GM10266 (cell line): ENCODE results near the gene PYGM.

Source experiments
- DNase-seq: peaks from one replicate; pipeline ENCODE4 v3.0.0; 2012; ENCODE audit errors: extremely low spot score
- CTCF ChIP-seq: IDR thresholded peaks from 2 replicates; pipeline ENCODE4 v1.5.1; 2012; ENCODE audit warnings: mild to moderate bottlenecking, low read depth; ENCODE audit not compliant: control insufficient read depth, insufficient read depth; ENCODE audit errors: missing control alignments

The PYGM gene

DNA sequence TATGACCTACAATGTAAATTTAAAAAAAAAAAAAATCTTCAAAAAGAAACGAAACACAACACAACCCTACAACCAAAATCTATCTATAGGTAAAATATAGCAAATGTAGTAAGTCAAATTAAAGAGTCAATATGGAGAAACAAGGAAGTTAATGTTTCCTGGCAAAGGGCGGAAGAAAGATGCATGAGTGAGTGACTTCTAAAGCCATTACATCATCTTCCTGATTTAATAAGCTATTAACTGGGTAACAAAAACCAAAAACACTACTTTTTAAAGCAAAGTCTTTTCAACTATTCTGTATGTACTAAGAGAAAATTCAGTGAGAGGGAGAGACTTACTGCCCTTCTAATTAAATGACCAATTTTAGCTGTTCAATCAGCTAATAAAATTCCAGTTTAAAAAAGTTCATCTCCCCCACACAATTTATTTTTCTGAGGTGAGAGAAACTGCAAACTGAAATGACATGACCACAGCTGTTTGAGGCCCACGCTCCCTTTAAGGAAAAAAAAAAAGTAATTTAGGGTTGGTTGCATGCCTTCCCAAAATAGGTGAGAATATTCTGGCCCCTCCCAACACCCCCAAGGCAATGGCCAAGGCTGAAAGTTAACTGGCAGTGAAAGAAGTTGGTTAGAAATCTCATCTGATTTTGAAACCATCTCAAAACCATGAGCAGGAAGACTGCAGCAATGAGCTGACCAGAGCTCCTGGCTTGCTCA lies 12.7 kb upstream of the PYGM start:
- TF ChIP-seq CTCF, result no peak
- DNase-seq, result peak; percentile 69

DNA sequence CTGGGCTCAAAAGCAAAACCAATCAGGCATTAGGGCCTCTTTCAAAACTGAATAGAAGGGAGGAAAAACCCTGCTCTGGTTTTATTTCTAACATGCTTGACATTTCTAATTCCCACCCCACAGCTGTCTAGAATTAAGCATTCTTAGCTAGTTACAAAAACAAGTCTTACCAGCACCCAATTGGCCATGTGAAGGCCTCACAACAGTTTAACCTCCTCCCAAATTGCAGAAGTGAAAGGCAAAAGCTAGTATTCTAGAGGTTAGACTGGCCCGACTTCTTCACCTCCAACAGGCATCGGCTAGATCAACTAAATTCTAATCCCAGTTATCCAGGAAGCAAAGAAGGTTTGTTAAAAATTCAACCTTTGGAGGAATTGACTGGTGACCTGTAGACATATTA lies 12.1 kb upstream of the PYGM start:
- no peak for TF ChIP-seq CTCF
- no peak for DNase-seq

GRCh38 chr11:64770120-64770519 lies 10.3 kb upstream of the PYGM start:
- no peak for DNase-seq
- no peak for TF ChIP-seq CTCF

DNA sequence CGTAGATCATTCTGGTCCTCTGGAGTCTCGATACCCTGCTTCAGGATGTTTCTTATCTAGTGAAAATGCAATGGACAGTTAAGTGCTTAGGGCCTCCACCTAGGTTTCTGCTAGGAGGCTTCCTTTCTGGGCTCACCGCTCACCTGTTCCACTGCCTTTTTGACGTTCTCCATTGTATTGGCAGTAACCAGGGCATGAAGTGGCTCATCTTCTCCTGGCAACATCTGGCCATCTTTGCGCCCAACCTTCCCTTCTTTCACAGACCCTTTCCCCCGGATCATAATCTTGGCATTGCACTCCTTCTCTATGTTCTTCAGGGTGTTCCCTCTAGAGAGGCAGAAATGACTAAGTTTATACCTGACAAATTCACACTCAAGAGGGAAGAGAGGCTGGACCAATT lies 9.5 kb upstream of the PYGM start:
- no peak for TF ChIP-seq CTCF
- DNase-seq, result no peak

GRCh38 chr11:64768300-64768694 lies 8.5 kb upstream of the PYGM start:
- DNase-seq, result no peak
- no peak for TF ChIP-seq CTCF

GRCh38 chr11:64767344-64768299 lies 7.8 kb upstream of the PYGM start:
- peak; percentile 62 for DNase-seq

More at GRCh38 chr11:64767344-64768299, 7.8 kb upstream of the PYGM start:
- TF ChIP-seq CTCF, result peak; percentile 75
